K562 (cell line): ENCODE measurements around the gene GAMT. TPM values are rescaled to one million over a fixed set of nuclear protein-coding genes. Genes with fewer than 3 reads are reported as not detected.

Experiments used
- ARID2 ChIP-seq: fragments of 450-650 bp; IDR thresholded peaks from 2 replicates; pipeline ENCODE4 v1.6.1; 2017; ENCODE audit warnings: antibody characterized with exemption, mild to moderate bottlenecking
- CBFB ChIP-seq: sonication (generic); formaldehyde crosslinking; IDR thresholded peaks from 2 replicates; pipeline ENCODE4 v1.4.0; 2020; ENCODE audit warnings: mild to moderate bottlenecking, missing genetic modification reagents
- E2F4 ChIP-seq: sonication (generic); formaldehyde crosslinking; IDR thresholded peaks from 2 replicates; pipeline ENCODE4 v1.8.0; 2022; ENCODE audit warnings: mild to moderate bottlenecking, low read depth, missing genetic modification reagents
- FOXK1 ChIP-seq: sonication (generic); formaldehyde crosslinking; IDR thresholded peaks from 2 replicates; pipeline ENCODE4 v1.8.0; 2022; ENCODE audit warnings: missing genetic modification reagents, mild to moderate bottlenecking, borderline replicate concordance
- HMG20A ChIP-seq: fragments of 450-650 bp; formaldehyde crosslinking; conservative IDR thresholded peaks from 2 replicates; pipeline ENCODE4 v1.4.0; 2020; ENCODE audit warnings: mild to moderate bottlenecking, mixed read lengths
- HNRNPUL1 ChIP-seq: fragments of 200-400 bp; formaldehyde crosslinking; IDR thresholded peaks from 2 replicates; pipeline ENCODE4 v1.6.1; 2017; ENCODE audit warnings: low read length
- KAT7 ChIP-seq: sonication (generic); formaldehyde crosslinking; IDR thresholded peaks from 2 replicates; pipeline ENCODE4 v1.8.0; 2022; ENCODE audit warnings: missing genetic modification reagents, mild to moderate bottlenecking, borderline replicate concordance
- MEF2D ChIP-seq: conservative IDR thresholded peaks from 2 replicates; pipeline ENCODE4 v1.6.1; 2016; ENCODE audit warnings: low read depth, missing genetic modification characterization, missing compliant biosample characterization
- POLR2G ChIP-seq: fragments of 200-400 bp; formaldehyde crosslinking; IDR thresholded peaks from 2 replicates; pipeline ENCODE4 v1.6.1; 2017; ENCODE audit warnings: low read depth, mild to moderate bottlenecking, antibody characterized with exemption, low read length, moderate library complexity
- POLR3G ChIP-seq: IDR thresholded peaks from 2 replicates; pipeline ENCODE4 v1.6.1; 2011; ENCODE audit not compliant: insufficient read length, insufficient replicate concordance; ENCODE audit errors: extremely low read depth
- SRSF9 ChIP-seq: fragments of 200-400 bp; formaldehyde crosslinking; IDR thresholded peaks from 2 replicates; pipeline ENCODE4 v1.6.1; 2017; ENCODE audit warnings: low read depth, low read length, borderline replicate concordance
- XRCC3 ChIP-seq: fragments of 450-650 bp; IDR thresholded peaks from 2 replicates; pipeline ENCODE4 v1.6.1; 2017; ENCODE audit warnings: mild to moderate bottlenecking, moderate library complexity
- ZFP91 ChIP-seq: sonication (generic); formaldehyde crosslinking; IDR thresholded peaks from 2 replicates; pipeline ENCODE4 v1.8.0; 2022; ENCODE audit warnings: mild to moderate bottlenecking, missing genetic modification reagents
- ZNF146 ChIP-seq: IDR thresholded peaks from one replicate; pipeline ENCODE4 v1.6.1; 2018; ENCODE audit warnings: missing compliant biosample characterization; ENCODE audit not compliant: unreplicated experiment
- ZNF407 ChIP-seq: fragments of 450-650 bp; IDR thresholded peaks from 2 replicates; pipeline ENCODE4 v1.6.1; 2016; ENCODE audit warnings: low read depth
- ZNF436 ChIP-seq: fragments of 250-450, 450-650 bp; sonication (Bioruptor Pico); formaldehyde crosslinking; IDR thresholded peaks from 2 replicates; pipeline ENCODE4 v1.7.0; 2020; ENCODE audit warnings: mild to moderate bottlenecking
- polyA plus RNA-seq, 8 experiments: library from polyadenylated mRNA; depleted of rRNA in 4 of 8; stranded (reverse) in 5 of 8; unstranded in 3 of 8; fragments of >200 nt; fragmentation: Nextera tagmentation in 2 of 8; fragmentation: Illumina TruSeq in 1 of 8; extraction: Ambion mirVana in 2 of 8; extraction: Trizol in 1 of 8; gene quantifications; 2 replicates each; pipeline versions ENCODE4 v1.2.1 to v1.2.3, GENCODE V29; 2011 to 2014; ENCODE audit warnings: inconsistent platforms in 1 of 8, missing spikeins in 1 of 8
- total RNA-seq, 7 experiments: library from RNA; depleted of rRNA in 6 of 7; stranded (reverse); fragments of >200 nt in 6 of 7; fragmentation: Illumina TruSeq in 2 of 7; extraction: Trizol in 2 of 7; gene quantifications; 2 replicates each; pipeline versions ENCODE4 v1.2.1 to v1.2.3, GENCODE V29; 2011 to 2021; ENCODE audit warnings: low replicate concordance in 1 of 7

Gene GAMT
- total and polyA plus RNA-seq, 9 of the 15 experiments (the other 6 are each of a cell fraction or from before 2014, with no cell fraction given): 1.3 to 35.3 (median 27.2) TPM

- no peak for TF ChIP-seq MEF2D (tag)
- TF ChIP-seq ZFP91 (CRISPR knock-in tag): no peak; the same call in 1 of the 2 replicates
- no peak for TF ChIP-seq POLR3G
- TF ChIP-seq SRSF9: no peak
- TF ChIP-seq ARID2: no peak
- peak; percentile 100 for TF ChIP-seq POLR2G
- TF ChIP-seq ZNF436 (CRISPR knock-in tag): no peak
- peak; percentile 83 for TF ChIP-seq KAT7 (CRISPR knock-in tag)
- TF ChIP-seq FOXK1 (CRISPR knock-in tag): no peak; the same call in 1 of the 2 replicates
- no peak for TF ChIP-seq HNRNPUL1
- TF ChIP-seq E2F4 (CRISPR knock-in tag): peak; percentile 70
- peak; percentile 57 for TF ChIP-seq ZNF407
- TF ChIP-seq XRCC3: no peak
- no peak for TF ChIP-seq CBFB (CRISPR knock-in tag)
- TF ChIP-seq HMG20A (CRISPR knock-in tag): no peak
- no peak for TF ChIP-seq ZNF146 (CRISPR knock-in tag)
Measured at GRCh38 chr19:1438035-1438932, 36.9 kb upstream of the GAMT start, which contains the start of gene RPS15 (continued).
